Loucy (cell line): Measurements from ENCODE around the gene HAUS8.

Experiments used
- CTCF ChIP-seq: fragments of 200-600 bp; sonication (generic); conservative IDR thresholded peaks from 2 replicates; pipeline ENCODE4 v1.5.1; 2014; ENCODE audit warnings: mild to moderate bottlenecking, antibody characterized with exemption, low read length
- EZH2phosphoT487 ChIP-seq: fragments of 200-600 bp; IDR thresholded peaks from 2 replicates; pipeline ENCODE4 v1.6.1; 2018; ENCODE audit warnings: antibody characterized with exemption, mild to moderate bottlenecking, moderate library complexity, borderline replicate concordance

GRCh38 chr19:17026706-17027534, 48.3 kb downstream of the HAUS8 start, which contains the start of gene CPAMD8:
- TF ChIP-seq CTCF (no peak), EZH2phosphoT487 (no peak)
